WTC11 (cell line): ENCODE measurements around the gene ADCYAP1R1.

Source experiments
- CREB1 ChIP-seq: sonication (generic); formaldehyde crosslinking; IDR thresholded peaks from 2 replicates; pipeline ENCODE4 v1.8.0; 2023; ENCODE audit warnings: mild to moderate bottlenecking, missing genetic modification reagents
- CTCF ChIP-seq: fragments of 200-600 bp; IDR thresholded peaks from 2 replicates; pipeline ENCODE4 v1.8.0; 2022; ENCODE audit warnings: antibody characterized with exemption
- FOXK1 ChIP-seq: sonication (generic); formaldehyde crosslinking; IDR thresholded peaks from 2 replicates; pipeline ENCODE4 v1.8.0; 2022; ENCODE audit warnings: mild to moderate bottlenecking, moderate library complexity, missing genetic modification reagents
- IRF1 ChIP-seq: sonication (generic); formaldehyde crosslinking; IDR thresholded peaks from 2 replicates; pipeline ENCODE4 v1.8.0; 2023; ENCODE audit warnings: missing genetic modification reagents
- MAX ChIP-seq: sonication (generic); formaldehyde crosslinking; IDR thresholded peaks from 2 replicates; pipeline ENCODE4 v1.8.0; 2022; ENCODE audit warnings: mild to moderate bottlenecking, missing genetic modification reagents
- NR2C2 ChIP-seq: sonication (generic); formaldehyde crosslinking; IDR thresholded peaks from 2 replicates; pipeline ENCODE4 v1.8.0; 2022; ENCODE audit warnings: mild to moderate bottlenecking, missing genetic modification reagents
- RELA ChIP-seq: sonication (generic); formaldehyde crosslinking; IDR thresholded peaks from 2 replicates; pipeline ENCODE4 v1.8.1; 2022; ENCODE audit warnings: missing genetic modification reagents, mild to moderate bottlenecking, borderline replicate concordance
- RORB ChIP-seq: fragments of 250-450 bp; sonication (Bioruptor Pico); IDR thresholded peaks from 2 replicates; pipeline ENCODE4 v1.9.0; 2021; ENCODE audit warnings: mild to moderate bottlenecking
- ZBTB43 ChIP-seq: sonication (generic); formaldehyde crosslinking; IDR thresholded peaks from 2 replicates; pipeline ENCODE4 v1.8.1; 2023; ENCODE audit warnings: mild to moderate bottlenecking, missing genetic modification reagents

- TF ChIP-seq CTCF, result no peak
- TF ChIP-seq NR2C2 (CRISPR knock-in tag), result no peak
- TF ChIP-seq RELA, result no peak
- no peak for TF ChIP-seq MAX (CRISPR knock-in tag)
- no peak for TF ChIP-seq ZBTB43 (CRISPR knock-in tag)
- no peak for TF ChIP-seq CREB1 (CRISPR knock-in tag)
- TF ChIP-seq IRF1, result no peak
- no peak for TF ChIP-seq FOXK1 (CRISPR knock-in tag)
- no peak for TF ChIP-seq RORB
Observed at GRCh38 chr7:31070991-31071644, 19.0 kb downstream of the ADCYAP1R1 start.
